Measurements from ENCODE around the gene ITIH2.

- TF ChIP-seq CTCF (IDR thresholded peaks at IDR 0.05; ENCODE audit: low read depth, low read length), result no peak
- TF ChIP-seq POLR2A (IDR thresholded peaks at IDR 0.05; ENCODE audit: extremely low read depth, insufficient read length), result no peak
- TF ChIP-seq, protein P1, sequence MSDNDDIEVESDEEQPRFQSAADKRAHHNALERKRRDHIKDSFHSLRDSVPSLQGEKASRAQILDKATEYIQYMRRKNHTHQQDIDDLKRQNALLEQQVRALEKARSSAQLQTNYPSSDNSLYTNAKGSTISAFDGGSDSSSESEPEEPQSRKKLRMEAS (IDR thresholded peaks at IDR 0.05; ENCODE audit: low read depth, low read length), result no peak
These were observed 35.6 kb upstream of the ITIH2 start for GRCh38 chr10:7667262-7668141.
